Progenitor cell of endocrine pancreas (in vitro differentiated cells): ENCODE measurements around the gene SNX21. TPM values are rescaled to one million over a fixed set of nuclear protein-coding genes. Genes with fewer than 3 reads are reported as not detected.

ENCODE experiments used
- DNase-seq: peaks from one replicate; pipeline ENCODE4 v3.0.0; 2021; ENCODE audit warnings: low spot score; ENCODE audit not compliant: unreplicated experiment
- H3K27ac Mint-ChIP-seq: 2 replicates; pipeline ENCODE4 v1.8.0; 2021; ENCODE audit warnings: mild to moderate bottlenecking, moderate library complexity, mixed read lengths
- H3K27me3 Mint-ChIP-seq: 2 replicates; pipeline ENCODE4 v1.8.0; 2021; ENCODE audit warnings: mixed read lengths
- H3K36me3 Mint-ChIP-seq: 2 replicates; pipeline ENCODE4 v1.8.0; 2022; ENCODE audit warnings: mixed read lengths; ENCODE audit not compliant: insufficient read depth
- H3K4me1 Mint-ChIP-seq: 2 replicates; pipeline ENCODE4 v1.8.0; 2021; ENCODE audit warnings: low read depth, mixed read lengths
- H3K4me3 Mint-ChIP-seq: 2 replicates; pipeline ENCODE4 v1.8.0; 2021; ENCODE audit warnings: low read depth, mild to moderate bottlenecking, moderate library complexity, mixed read lengths
- H3K9me3 Mint-ChIP-seq: 2 replicates; pipeline ENCODE4 v1.8.0; 2021; ENCODE audit warnings: low read depth, mixed read lengths
- total RNA-seq: library from RNA; stranded (reverse); gene quantifications from 2 replicates; pipeline ENCODE4 v1.2.1, GENCODE V29; 2021
- TF ChIP-seq, protein P1 (sequence below): fragments of 200-600 bp; sonication (generic); IDR thresholded peaks from one replicate; pipeline ENCODE4 v1.5.0; 2021; ENCODE audit warnings: antibody characterized with exemption, mild to moderate bottlenecking; ENCODE audit not compliant: unreplicated experiment

Gene SNX21
- total RNA-seq, 1 donor from 2014 or later, result 13.1 TPM

DNA sequence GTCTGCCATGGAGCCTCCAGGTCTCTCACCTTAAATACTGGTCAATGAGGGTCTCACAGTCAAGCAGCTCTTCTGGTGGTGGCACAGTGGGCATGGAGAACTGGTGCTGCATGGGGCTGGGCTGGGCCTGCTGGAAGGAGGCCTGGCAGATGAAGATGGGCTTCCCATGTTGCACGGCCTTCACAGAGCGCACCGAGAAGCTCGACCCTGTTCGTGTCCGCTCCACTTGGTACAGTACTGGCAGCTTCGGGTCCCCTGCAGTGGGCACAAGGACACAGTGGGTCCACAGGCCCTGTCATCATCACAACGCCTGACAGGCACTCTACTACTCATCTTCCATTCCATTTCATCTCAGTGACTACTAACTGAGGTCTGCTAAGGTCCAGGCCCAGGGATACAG is 14.8 kb downstream of the SNX21 start:
- H3K4me1 Mint-ChIP-seq, result peaks cover 2% of the 10 kb centered on the region
- H3K4me3 Mint-ChIP-seq, result no peak overlapping the region
- H3K27me3 Mint-ChIP-seq, result no peaks in the 10 kb centered on the region
- no peak overlapping the region for H3K27ac Mint-ChIP-seq
- peaks cover 5% of the 10 kb centered on the region for H3K36me3 Mint-ChIP-seq
- TF ChIP-seq, protein P1, sequence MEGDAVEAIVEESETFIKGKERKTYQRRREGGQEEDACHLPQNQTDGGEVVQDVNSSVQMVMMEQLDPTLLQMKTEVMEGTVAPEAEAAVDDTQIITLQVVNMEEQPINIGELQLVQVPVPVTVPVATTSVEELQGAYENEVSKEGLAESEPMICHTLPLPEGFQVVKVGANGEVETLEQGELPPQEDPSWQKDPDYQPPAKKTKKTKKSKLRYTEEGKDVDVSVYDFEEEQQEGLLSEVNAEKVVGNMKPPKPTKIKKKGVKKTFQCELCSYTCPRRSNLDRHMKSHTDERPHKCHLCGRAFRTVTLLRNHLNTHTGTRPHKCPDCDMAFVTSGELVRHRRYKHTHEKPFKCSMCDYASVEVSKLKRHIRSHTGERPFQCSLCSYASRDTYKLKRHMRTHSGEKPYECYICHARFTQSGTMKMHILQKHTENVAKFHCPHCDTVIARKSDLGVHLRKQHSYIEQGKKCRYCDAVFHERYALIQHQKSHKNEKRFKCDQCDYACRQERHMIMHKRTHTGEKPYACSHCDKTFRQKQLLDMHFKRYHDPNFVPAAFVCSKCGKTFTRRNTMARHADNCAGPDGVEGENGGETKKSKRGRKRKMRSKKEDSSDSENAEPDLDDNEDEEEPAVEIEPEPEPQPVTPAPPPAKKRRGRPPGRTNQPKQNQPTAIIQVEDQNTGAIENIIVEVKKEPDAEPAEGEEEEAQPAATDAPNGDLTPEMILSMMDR, result no peak
- no peaks in the 10 kb centered on the region for H3K9me3 Mint-ChIP-seq
- no peak for DNase-seq

DNA sequence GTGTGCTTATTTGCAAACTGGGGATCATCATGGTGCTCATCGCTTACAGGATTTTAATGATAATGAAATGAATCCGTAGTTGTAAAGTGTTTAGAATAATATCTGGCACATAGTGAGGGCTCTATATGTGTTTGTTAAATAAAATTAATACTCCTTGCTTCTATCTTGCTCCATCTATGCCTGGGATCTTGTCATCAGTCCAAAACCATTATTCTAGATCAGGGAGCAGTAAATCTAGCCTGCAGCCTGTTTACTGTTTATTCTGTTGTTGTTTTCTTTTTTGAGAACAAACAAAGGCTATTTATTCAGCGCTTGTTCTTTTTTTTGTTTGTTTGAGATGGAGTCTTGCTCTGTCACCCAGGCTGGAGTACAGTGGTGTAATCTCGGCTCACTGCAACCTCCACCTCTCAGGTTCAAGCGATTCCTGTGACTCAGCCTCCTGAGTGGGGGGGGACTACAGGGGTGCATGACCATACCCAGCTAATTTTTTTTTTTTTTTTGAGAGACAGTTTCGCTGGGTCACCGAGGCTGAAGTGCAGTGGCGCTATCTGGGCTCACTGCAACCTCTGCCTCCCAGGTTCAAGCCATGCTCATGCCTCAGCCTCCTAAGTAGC is 15.5 kb downstream of the SNX21 start:
- peaks cover 7% of the 10 kb centered on the region for H3K4me1 Mint-ChIP-seq
- H3K36me3 Mint-ChIP-seq, result peaks cover 5% of the 10 kb centered on the region
- TF ChIP-seq, protein P1, result no peak
- DNase-seq, result no peak
- no peaks in the 10 kb centered on the region for H3K27me3 Mint-ChIP-seq
- no peak overlapping the region for H3K4me3 Mint-ChIP-seq
- no peaks in the 10 kb centered on the region for H3K9me3 Mint-ChIP-seq
- H3K27ac Mint-ChIP-seq, result no peak overlapping the region

DNA sequence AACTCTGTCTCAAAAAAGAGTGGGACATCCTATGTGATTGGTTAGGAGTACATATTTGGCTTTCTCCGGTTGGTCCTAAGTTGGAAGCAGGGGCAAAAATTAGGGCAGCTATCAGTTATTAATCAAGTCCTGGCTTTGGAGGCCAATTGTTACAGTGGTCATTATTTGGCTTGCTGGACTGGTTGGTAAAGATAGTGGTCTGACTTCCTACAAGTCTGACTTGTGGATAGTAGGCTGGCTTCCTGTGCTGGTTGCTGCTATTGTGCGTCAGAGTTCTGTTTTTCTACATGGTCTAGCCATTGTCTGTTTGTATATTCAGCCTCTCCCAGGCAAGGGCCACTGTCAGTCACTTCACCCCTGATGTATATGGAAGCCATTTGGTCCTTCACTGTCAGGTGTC is 16.6 kb downstream of the SNX21 start:
- H3K9me3 Mint-ChIP-seq, result no peaks in the 10 kb centered on the region
- DNase-seq, result no peak
- no peaks in the 10 kb centered on the region for H3K36me3 Mint-ChIP-seq
- H3K27ac Mint-ChIP-seq, result no peak overlapping the region
- no peak overlapping the region for H3K4me3 Mint-ChIP-seq
- H3K27me3 Mint-ChIP-seq, result no peaks in the 10 kb centered on the region
- TF ChIP-seq, protein P1, result no peak
- H3K4me1 Mint-ChIP-seq, result peaks cover 7% of the 10 kb centered on the region

DNA sequence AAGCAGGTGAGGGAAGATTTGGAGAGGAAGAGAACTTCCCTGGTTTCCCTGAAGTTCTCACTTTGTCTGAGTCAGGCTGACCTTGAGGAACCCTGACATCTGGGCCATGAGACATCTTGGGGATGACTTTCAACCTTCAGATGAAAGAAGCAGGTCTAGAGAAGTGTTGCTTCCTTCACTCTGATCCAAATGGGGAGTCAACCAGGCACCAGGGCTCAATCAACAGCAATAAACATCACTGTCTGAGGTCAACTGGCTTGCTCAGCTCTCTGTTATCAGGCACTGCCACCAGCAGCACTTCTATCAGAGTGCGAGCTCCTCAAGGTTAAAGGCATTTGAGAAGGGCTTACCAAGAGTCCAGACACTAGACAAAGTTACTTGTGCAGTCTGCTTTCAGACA is 17.3 kb downstream of the SNX21 start:
- Mint-ChIP-seq H3K27ac (no peak overlapping the region), H3K27me3 (no peaks in the 10 kb centered on the region), H3K4me1 (peaks cover 7% of the 10 kb centered on the region), H3K9me3 (no peaks in the 10 kb centered on the region), H3K36me3 (no peaks in the 10 kb centered on the region), H3K4me3 (no peak overlapping the region)
- DNase-seq, result no peak
- TF ChIP-seq, protein P1, result no peak

DNA sequence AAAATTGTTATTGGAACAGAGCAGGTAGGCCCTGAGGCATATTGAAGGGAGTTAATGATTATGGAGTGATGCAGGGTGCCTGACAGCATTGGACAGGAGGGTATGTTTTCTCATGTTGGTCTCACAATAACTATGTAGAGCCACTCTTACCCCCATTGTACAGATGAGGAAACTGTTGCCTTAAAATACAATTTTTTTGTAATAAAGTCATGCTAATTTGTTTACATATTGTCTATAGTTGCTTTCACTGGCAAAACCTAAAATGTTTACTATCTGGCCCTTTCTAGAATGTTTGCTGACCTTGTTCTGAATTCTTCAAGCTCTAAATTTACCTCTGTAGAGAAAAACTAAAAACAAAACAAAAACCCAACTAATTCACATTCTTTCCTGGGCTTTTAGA is 17.9 kb downstream of the SNX21 start:
- DNase-seq, result no peak
- H3K27ac Mint-ChIP-seq, result no peak overlapping the region
- H3K9me3 Mint-ChIP-seq, result no peaks in the 10 kb centered on the region
- no peaks in the 10 kb centered on the region for H3K36me3 Mint-ChIP-seq
- H3K27me3 Mint-ChIP-seq, result no peaks in the 10 kb centered on the region
- peaks cover 9% of the 10 kb centered on the region for H3K4me1 Mint-ChIP-seq
- TF ChIP-seq, protein P1, result no peak
- H3K4me3 Mint-ChIP-seq, result no peak overlapping the region
